Measurements from ENCODE around the gene STUM.

STUM gene

DNA sequence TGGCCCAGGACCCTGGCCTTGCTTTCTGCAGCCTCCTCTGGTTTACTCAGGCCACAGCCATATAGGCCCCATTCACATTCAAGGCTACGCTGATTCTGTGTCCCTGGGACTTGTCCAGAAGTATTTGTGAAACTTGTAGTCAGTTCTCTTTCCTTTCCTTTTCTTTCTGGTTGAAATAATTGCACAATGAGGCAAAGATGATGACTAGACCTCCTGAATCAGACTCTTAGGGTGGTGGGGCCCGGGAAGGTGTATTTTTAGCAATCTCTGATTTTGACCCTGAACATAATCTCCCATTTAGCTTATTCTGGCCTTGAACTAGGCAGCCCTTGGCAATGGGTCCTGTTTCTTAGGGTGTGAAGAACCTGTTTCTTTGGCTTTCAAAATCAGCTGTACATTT, 39.9 kb downstream of the STUM start:
- CTCF ChIA-PET, result interaction anchor here (1.0 kb wide), 1 partner anchor 36 kb away, joined by 3 read pairs; no protein-coding TSS in a partner anchor
- POLR2A ChIA-PET (ENCODE audit: low non-redundant PET), result no interaction called here

DNA sequence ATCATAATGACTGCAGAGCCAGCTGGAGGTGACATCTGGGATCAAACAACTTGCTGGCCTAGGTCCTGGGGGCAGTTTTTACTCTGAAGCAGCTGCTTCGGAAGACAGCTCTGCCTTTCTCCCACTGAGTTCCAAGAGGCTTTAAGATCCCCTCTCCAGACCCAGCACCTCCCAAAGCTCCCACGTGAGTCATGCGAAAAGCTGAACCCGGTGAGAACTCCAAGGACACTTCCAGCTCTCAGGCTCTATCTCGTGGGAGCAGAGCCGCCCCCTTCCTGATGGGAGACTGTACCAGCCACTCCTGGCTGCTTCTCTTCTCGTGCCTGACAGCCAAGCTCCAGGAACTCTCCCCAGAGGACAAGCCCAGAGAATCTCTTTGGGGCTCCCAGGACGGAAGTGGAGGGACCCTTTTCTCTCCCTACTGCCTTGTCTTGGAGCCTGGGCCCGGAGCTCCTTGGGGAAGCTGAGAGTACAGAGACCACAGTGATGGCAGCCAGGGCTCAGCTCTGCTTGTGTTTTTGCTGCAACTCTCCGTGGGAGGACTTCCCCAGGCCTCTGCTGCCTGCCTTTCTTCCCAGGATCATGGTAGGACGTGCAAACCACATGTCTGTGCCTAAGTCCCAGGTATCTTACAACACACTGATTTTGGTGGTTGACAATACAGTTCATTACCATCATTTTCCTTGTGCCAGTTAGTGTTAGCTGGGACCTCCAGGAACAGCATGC, 40.6 kb downstream of the STUM start:
- H3K27ac ChIP-seq, result no peak overlapping the region
- TF ChIP-seq, protein P1, sequence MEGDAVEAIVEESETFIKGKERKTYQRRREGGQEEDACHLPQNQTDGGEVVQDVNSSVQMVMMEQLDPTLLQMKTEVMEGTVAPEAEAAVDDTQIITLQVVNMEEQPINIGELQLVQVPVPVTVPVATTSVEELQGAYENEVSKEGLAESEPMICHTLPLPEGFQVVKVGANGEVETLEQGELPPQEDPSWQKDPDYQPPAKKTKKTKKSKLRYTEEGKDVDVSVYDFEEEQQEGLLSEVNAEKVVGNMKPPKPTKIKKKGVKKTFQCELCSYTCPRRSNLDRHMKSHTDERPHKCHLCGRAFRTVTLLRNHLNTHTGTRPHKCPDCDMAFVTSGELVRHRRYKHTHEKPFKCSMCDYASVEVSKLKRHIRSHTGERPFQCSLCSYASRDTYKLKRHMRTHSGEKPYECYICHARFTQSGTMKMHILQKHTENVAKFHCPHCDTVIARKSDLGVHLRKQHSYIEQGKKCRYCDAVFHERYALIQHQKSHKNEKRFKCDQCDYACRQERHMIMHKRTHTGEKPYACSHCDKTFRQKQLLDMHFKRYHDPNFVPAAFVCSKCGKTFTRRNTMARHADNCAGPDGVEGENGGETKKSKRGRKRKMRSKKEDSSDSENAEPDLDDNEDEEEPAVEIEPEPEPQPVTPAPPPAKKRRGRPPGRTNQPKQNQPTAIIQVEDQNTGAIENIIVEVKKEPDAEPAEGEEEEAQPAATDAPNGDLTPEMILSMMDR (conservative IDR thresholded peaks at IDR 0.05; ENCODE audit: low read depth), result no peak
- DNase-seq (ENCODE audit: low spot score), result no peak
- ChIA-PET POLR2A (ENCODE audit: low non-redundant PET) (no interaction called here), CTCF (interaction anchor here (0.8 to 1.0 kb wide), 2 partner anchors 35 to 45 kb away, joined by 3 read pairs; no protein-coding TSS in a partner anchor)

More for the DNA sequence above, 39.9 kb downstream of the STUM start:
- no peak overlapping the region for H3K27ac ChIP-seq
- TF ChIP-seq, protein P1 (conservative IDR thresholded peaks at IDR 0.05; ENCODE audit: low read depth), result no peak
- DNase-seq (ENCODE audit: low spot score), result no peak

DNA sequence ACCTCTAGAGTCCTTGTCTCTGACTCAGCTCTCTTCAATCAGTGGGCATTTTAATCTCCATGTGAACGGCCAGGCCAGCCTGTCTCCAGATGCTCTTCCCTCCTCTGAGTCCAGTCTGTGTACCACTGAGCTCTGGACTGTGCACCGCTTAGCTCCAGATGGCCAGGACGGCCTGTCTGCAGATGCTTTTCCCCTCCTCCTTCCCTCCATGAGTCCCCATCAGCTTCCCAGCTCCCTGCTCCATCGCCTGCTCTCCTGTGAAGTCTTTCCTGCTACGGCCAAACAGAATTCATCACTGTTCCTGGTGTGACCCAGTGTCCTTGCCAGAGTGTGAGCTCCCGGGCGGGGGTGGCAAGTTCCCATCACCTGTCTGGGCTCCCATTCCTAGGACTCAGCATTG, 42.0 kb downstream of the STUM start:
- TF ChIP-seq, protein P1 (conservative IDR thresholded peaks at IDR 0.05; ENCODE audit: low read depth), result no peak
- DNase-seq (ENCODE audit: low spot score), result no peak
- CTCF ChIA-PET, result interaction anchor here (0.6 to 0.8 kb wide), 2 partner anchors 22 to 43 kb away, joined by 3 read pairs; no protein-coding TSS in a partner anchor
- POLR2A ChIA-PET (ENCODE audit: low non-redundant PET), result no interaction called here
- H3K27ac ChIP-seq, result no peak overlapping the region

DNA sequence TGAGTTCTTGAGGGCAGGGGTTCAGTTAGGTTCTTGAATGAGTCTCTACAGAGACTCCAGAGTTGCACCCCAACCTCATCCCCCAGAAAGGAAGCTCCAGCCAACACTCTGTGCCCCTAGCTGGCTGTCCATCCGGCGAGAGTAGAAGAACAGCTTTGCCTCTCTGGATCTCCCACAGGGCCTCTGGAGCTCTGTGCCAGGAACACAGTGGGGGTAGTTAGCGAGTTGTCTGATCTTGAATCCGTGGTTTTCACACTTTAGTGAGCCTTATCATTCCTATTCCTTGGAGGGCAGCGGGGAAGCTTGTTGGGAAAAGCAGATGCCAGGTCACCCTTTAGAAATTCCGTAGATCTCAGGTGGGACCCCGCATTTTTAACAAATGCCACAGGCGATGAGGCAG, 45.0 kb downstream of the STUM start:
- no peak for DNase-seq (ENCODE audit: low spot score)
- ChIA-PET CTCF (interaction anchor here (0.6 to 1.1 kb wide), 3 partner anchors 15 to 972 kb away, joined by 3 to 4 read pairs (median 3); no protein-coding TSS in a partner anchor), POLR2A (ENCODE audit: low non-redundant PET) (no interaction called here)
- TF ChIP-seq, protein P1 (conservative IDR thresholded peaks at IDR 0.05; ENCODE audit: low read depth), result no peak
- no peak overlapping the region for H3K27ac ChIP-seq

DNA sequence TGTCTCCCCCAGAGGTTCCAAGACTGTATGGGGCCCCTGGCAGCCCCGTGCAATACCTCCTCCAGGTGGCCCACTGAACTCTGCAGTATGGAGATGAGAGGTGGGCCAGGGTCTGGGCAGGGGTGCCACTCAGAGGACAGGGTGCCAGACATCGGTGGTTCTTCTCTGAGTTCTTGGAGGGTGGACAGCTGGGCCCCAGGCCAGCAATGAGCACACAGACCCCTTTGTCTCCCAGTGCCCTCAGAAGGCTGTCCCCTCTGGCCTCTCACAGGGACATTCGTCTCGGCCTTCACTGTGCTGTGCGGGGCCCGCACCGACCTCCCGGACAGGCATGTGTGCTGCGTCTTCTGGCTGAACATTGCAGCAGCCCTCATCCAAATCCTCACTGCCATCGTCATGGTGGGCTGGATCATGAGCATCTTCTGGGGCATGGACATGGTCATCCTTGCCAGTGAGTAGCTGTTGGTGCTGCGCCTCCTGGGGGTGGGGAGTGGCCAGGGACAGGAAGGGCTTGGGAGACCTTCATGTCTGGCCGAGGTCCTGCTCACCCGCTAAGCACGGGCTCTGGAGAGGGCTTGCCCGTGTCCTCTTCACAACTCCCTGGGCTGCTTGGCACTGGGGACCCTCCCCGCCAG, 48.1 kb downstream of the STUM start:
- ChIA-PET CTCF (no interaction called here), POLR2A (ENCODE audit: low non-redundant PET) (no interaction called here)
- DNase-seq (ENCODE audit: low spot score), result no peak
- no peak overlapping the region for H3K27ac ChIP-seq
- TF ChIP-seq, protein P1 (conservative IDR thresholded peaks at IDR 0.05; ENCODE audit: low read depth), result no peak

DNA sequence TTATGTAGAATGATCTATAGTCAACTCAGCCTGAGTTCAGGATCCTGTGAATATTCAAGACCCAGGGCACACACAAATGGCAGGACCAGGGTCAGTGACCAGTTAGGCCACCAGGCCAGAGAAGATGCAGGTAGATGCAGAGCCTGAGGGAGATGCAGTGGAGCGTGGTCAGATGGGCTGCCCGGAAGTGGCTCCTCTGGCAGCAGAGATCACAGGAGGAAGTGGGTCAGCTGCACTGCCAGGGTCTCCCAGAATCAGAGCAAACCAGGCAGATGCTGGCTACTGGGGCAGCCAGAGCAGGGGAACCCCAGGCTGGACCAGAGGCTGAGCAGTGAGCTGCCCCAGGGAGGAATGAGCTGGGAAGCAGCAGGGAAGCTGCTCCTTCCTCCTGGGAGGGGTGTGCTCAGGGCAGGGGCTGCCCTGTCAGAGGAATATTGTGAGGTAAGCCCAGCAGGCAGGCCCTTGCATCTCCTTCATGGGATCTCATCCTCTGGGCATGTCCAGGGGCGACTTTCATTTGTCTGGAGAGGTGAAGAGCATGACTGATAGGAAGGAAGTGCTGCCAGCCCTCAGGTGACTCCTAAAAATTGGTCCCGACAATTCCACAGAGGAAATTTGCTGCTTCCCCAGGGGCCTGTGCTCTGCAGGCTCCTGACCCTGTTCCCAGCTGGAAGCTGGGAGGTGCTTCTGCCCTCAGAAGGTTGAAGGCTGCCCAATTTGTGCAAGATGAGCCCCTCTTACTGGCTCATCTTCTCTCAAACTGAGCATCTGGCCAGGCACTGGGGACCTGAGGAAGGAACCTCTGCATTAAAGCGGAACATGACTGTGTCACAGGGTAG, 49.3 kb downstream of the STUM start:
- CTCF ChIA-PET, result interaction anchor here (0.5 to 1.3 kb wide), 3 partner anchors 11 to 173 kb away, joined by 3 to 4 read pairs (median 3); no protein-coding TSS in a partner anchor
- TF ChIP-seq, protein P1 (conservative IDR thresholded peaks at IDR 0.05; ENCODE audit: low read depth), result no peak

More for the DNA sequence above, 49.3 kb downstream of the STUM start:
- H3K27ac ChIP-seq, result no peak overlapping the region
- POLR2A ChIA-PET (ENCODE audit: low non-redundant PET), result no interaction called here
- DNase-seq (ENCODE audit: low spot score), result no peak
